PC-3 (cell line): ENCODE results near the gene RFLNA. TPM values are rescaled to one million over a fixed set of nuclear protein-coding genes. Genes with fewer than 3 reads are reported as not detected.

Experiments used
- ATAC-seq: fragments of 200-7000 bp; cut with Tn5 transposase; 2 replicates; pipeline ENCODE4 v1.9.1; 2020; ENCODE audit warnings: mild to moderate bottlenecking, moderate library complexity
- BruUV-seq: library from RNA; stranded (reverse); fragments of 400-500 nt; replicated peaks from 2 replicates; lab custom pipeline; 2021; lab: Mats Ljungman, UMichigan
- CTCF ChIA-PET: fragments of 300-600 bp; sonication (Branson Sonifier 250); formaldehyde crosslinking; loops from one replicate; lab custom pipeline; 2022; ENCODE audit warnings: antibody characterized with exemption; lab: Charles Lee
- POLR2A ChIA-PET: fragments of 300-600 bp; sonication (Branson Sonifier 250); formaldehyde crosslinking; loops from one replicate; lab custom pipeline; 2022; ENCODE audit warnings: antibody characterized with exemption; ENCODE audit not compliant: unreplicated experiment; lab: Charles Lee
- DNase-seq: peaks from one replicate; pipeline ENCODE4 v3.0.0-alpha.2; 2015
- H2AFZ ChIP-seq: fragments of 300-600 bp; sonication (generic); 2 replicates; pipeline ENCODE4 v1.6.0; 2016; ENCODE audit warnings: antibody characterized with exemption, low read length
- H3F3A ChIP-seq: fragments of 300-600 bp; sonication (generic); one replicate; pipeline ENCODE4 v1.6.0; 2017; ENCODE audit warnings: antibody characterized with exemption, low read length, control low read depth, mild to moderate bottlenecking; ENCODE audit not compliant: unreplicated experiment
- H3K27ac ChIP-seq: fragments of 300-600 bp; sonication (generic); 2 replicates; pipeline ENCODE4 v1.5.1; 2016; ENCODE audit warnings: mild to moderate bottlenecking, low read length
- H3K27me3 ChIP-seq: fragments of 300-600 bp; sonication (generic); 2 replicates; pipeline ENCODE4 v1.6.1; 2016; ENCODE audit warnings: low read length, mixed read lengths
- H3K36me3 ChIP-seq: fragments of 300-600 bp; sonication (generic); 2 replicates; pipeline ENCODE4 v1.6.1; 2016; ENCODE audit warnings: low read depth, mixed run types, low read length, mixed read lengths
- H3K4me1 ChIP-seq: fragments of 300-600 bp; sonication (generic); 2 replicates; pipeline ENCODE4 v1.5.1; 2016; ENCODE audit warnings: low read length; ENCODE audit not compliant: insufficient read depth
- H3K4me2 ChIP-seq: fragments of 300-600 bp; sonication (generic); 2 replicates; pipeline ENCODE4 v1.6.0; 2016; ENCODE audit warnings: low read length
- H3K4me3 ChIP-seq: fragments of 300-600 bp; sonication (generic); 2 replicates; pipeline ENCODE4 v1.5.1; 2016; ENCODE audit warnings: mild to moderate bottlenecking, low read length, mixed read lengths
- H3K79me2 ChIP-seq: fragments of 300-600 bp; sonication (generic); 2 replicates; pipeline ENCODE4 v1.6.1; 2017; ENCODE audit warnings: low read length, mixed read lengths
- H3K9ac ChIP-seq: fragments of 300-600 bp; sonication (generic); 2 replicates; pipeline ENCODE4 v1.6.0; 2016; ENCODE audit warnings: mild to moderate bottlenecking, low read length
- H3K9me2 ChIP-seq: fragments of 300-600 bp; sonication (generic); replicated peaks from 2 replicates; pipeline ENCODE4 v1.6.1; 2016; ENCODE audit warnings: mixed run types, low read length, mixed read lengths
- H3K9me3 ChIP-seq: fragments of 300-600 bp; sonication (generic); 2 replicates; pipeline ENCODE4 v1.6.1; 2016; ENCODE audit warnings: low read length, mixed read lengths
- H4K20me1 ChIP-seq: fragments of 300-600 bp; sonication (generic); 2 replicates; pipeline ENCODE4 v1.6.1; 2016; ENCODE audit warnings: low read length, mixed read lengths
- CTCF ChIP-seq: fragments of 300-600 bp; sonication (generic); conservative IDR thresholded peaks from 2 replicates; pipeline ENCODE4 v1.5.1; 2017; ENCODE audit warnings: antibody characterized with exemption, low read depth, mild to moderate bottlenecking, low read length
- EZH2 ChIP-seq: fragments of 300-600 bp; sonication (generic); IDR thresholded peaks from one replicate; pipeline ENCODE4 v1.6.1; 2017; ENCODE audit warnings: antibody characterized with exemption, mild to moderate bottlenecking, low read length; ENCODE audit not compliant: unreplicated experiment
- EZH2phosphoT487 ChIP-seq: fragments of 300-600 bp; sonication (generic); IDR thresholded peaks from 2 replicates; pipeline ENCODE4 v1.6.1; 2018; ENCODE audit warnings: mild to moderate bottlenecking, antibody characterized with exemption, low read length, borderline replicate concordance
- intact Hi-C: fragments of 100-400 bp; cut with micrococcal nuclease; formaldehyde crosslinking; loops from 2 replicates; pipeline ENCODE4 v1.9.0; 2023
- microRNA-seq: library from miRNA; unstranded; fragments of <30 nt; microRNA quantifications from one replicate; pipeline ENCODE4 v1.1.0, GENCODE V29; 2020; ENCODE audit not compliant: unreplicated experiment
- total RNA-seq: library from RNA; depleted of rRNA; stranded (reverse); fragments of >200 nt; gene quantifications from 2 replicates; pipeline ENCODE4 v1.2.3, GENCODE V29; 2014

RFLNA gene
- total RNA-seq, 1 experiment from 2014 or later, result not detected

- H3K9me2 ChIP-seq, result no peaks in the 10 kb centered on the region
- ChIA-PET POLR2A (no interaction called here), CTCF (no interaction called here)
- no peaks in the 10 kb centered on the region for H3K9me3 ChIP-seq
- TF ChIP-seq CTCF, result no peak
- TF ChIP-seq EZH2phosphoT487, result no peak
- TF ChIP-seq EZH2, result no peak
- H4K20me1 ChIP-seq, result peaks cover 72% of the 10 kb centered on the region
- intact Hi-C loops, result no loop called here
- H3F3A ChIP-seq, result no peaks in the 10 kb centered on the region
- no peak overlapping the region for H3K9ac ChIP-seq
- BruUV-seq, result no TSS peak
- peaks cover 92% of the 10 kb centered on the region for H3K79me2 ChIP-seq
- DNase-seq, result no peak
- peaks cover 10% of the 10 kb centered on the region for H3K4me1 ChIP-seq
- no peak overlapping the region for H3K4me2 ChIP-seq
- H3K27ac ChIP-seq, result no peak overlapping the region
- no peaks in the 10 kb centered on the region for H3K27me3 ChIP-seq
- H2AFZ ChIP-seq, result no peak overlapping the region
- peaks cover 81% of the 10 kb centered on the region for H3K36me3 ChIP-seq
- no peak overlapping the region for H3K4me3 ChIP-seq
- ATAC-seq, result no peak
Measured at GRCh38 chr12:124364543-124364942, 69.7 kb downstream of the RFLNA start.

Small RNAs within 50 kb of the gene (microRNA-seq; reads per million reads assigned to microRNA genes)
- gene MIR6880, result not detected
